Stromal cell of bone marrow (primary cell): ENCODE measurements around the gene HDAC4.

Experiments used
- DNase-seq: peaks from one replicate; pipeline ENCODE4 v3.0.0-alpha.2; 2012; ENCODE audit warnings: low read depth

Gene HDAC4

DNA sequence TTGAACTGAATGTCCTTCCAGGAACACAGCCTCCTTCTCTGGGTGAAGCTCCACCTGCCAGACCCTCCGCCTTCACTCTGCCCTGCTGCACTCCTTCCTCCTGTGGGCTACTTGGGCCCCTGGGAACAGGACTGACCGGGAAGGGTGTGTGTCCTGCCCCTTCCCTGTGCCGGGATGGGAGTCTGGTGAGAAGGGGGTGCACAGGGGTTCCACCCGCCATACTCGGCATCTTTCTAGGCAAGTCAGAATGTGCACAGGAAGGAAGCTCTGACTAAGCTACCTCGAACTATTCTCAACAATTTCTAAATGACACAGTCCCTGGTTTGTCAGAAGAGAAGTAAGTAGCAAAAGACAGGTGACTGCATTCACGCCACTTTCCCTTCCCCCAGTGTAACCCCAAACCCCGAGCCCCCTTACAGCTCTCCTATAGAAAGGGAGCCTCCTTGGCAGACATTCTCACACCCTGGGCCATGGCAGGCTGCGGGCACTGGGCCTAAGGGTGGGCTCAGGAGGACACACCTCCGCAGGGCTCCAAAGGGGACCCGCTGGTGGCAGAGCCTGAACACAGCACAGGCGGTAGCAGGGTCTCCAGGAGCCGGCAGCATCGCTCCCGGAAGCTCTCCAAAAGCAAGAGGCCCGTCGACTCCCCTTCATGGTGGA is 184.1 kb downstream of the HDAC4 start:
- no peak for DNase-seq

DNA sequence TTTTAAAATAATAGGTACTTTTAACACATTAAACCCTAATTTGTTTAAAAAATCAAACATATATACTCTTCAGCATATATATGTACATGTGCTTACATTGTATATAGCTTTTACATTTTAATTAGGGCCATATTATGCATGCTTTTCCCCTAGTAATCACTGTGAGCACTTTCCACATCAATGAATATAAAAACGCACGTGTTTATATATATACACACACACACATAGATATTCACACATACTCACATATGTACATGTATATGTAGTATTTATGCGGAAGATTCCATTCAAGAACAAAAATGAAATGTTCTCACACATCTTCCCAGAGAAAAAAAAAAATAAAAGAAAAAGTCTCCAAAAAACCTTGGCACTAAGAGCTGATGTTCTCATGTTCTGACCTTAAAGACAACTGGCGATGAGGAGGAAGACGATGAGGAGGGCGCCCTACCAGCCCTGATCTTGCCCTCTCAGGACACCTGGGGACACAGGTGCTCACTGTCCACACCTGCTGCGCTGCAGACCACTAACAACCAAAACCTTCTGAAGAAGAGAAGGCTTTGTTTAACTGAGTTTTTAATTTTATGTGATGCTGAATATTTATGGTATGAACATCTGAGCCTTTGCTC is 184.7 kb downstream of the HDAC4 start:
- DNase-seq = no peak

DNA sequence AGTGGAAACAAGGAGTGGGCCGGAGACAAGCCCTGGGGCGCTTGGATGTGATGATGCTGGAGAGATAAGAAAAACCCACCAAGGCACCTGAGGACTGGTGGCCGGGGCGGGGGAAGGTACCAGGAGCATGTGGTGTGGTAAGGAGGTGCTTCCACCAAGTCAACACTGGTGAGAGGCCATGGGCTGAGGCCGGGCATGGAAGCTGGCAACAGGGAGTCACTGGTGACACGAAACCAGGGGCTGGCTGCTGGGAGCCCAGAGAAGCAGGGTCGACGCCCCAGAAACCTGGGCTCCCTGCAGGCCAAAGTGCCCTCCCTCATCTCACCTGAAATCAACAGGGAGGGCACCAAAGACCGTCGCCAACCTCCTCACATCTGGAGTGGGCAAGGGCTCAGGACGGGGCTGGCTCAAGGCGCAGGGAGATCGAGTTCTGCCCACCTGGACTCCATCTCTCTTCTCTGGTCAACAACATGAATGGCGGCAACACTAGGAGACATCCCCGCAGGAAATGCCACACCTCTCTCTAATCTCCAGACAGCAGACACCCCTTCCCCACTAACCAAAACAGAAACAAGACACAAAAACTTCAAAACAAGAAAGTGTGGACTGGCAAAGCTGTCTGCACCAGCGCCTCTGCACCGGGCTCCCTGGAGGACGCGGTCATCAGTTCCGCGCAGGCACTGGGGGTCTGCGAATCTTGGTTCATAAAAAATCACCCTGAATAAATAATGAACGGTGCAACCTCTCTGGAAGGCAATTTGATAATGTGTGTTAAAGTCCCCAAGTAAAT is 185.5 kb downstream of the HDAC4 start:
- DNase-seq = no peak

DNA sequence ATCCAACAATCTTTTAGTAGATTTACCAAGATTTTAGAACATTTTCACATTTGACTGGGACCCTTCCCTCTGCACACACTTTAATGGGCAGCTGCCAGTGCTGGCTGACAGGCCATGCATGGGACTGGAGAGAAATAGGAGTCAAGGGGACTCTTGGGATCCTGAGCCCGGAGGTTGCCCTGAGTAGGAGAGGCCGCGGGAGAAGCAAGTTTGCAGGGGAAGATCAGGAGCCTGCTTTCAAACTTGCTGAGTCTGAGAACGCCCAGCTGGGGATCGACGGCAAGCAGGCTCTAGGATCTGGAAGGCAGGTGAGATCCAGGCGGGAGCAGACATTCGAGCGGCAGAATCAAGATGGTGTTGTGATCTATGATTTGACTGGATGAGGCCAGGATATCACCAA is 186.1 kb downstream of the HDAC4 start:
- DNase-seq = no peak

DNA sequence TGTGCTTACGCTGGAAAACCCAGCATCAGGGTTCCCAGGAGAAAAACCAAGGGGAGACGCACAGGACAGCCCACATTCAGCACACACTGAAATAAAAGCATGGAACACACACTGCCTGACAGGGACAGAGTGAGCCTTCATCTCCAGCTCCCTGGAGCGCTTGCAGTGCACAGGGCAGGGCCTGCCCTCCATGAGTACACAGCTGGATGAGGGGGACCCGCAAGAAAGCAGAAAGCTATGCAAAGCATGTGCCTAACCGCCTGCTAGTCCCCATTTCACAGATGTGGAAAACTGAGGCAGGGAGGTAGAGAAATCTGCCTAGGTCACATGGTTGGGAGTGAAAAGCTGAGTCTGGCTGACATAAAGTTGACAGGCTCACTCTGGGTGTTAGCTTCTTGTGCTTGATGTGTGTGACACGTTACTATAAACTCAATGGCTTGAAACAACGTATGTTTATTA is 187.1 kb downstream of the HDAC4 start:
- DNase-seq = no peak

DNA sequence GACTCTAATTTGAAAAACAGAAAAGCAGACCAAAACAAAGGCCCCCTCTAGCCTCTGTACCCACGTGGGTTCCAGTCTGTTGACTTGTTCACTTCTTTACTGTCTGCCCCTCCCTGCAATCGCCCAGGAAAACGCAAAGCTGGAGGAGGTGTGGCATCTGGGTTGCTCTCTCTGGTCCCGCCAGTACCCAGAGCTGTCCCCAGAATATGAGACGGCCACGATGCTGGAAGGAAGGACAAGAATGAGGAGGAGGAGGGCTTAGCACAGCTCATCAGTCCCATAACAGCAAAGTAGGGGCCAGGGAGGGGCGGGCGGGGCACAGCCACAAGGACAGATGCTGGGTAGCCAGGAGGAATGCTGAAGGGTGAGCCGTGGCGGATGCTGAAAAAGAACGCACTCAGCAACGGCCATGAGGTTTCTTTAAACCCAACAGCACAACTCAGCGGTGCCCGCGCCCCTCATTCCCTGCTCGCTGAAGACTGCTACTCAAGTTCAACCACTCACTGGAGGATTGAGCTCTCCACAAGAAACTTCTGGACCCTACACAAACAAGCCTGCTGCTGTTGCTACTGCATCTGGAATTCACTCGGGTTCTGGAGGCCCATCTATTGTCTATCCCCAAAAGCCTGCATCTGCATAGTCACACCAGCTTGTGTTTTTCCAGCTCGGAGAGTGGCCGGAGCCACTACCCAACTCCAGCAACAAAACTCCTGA is 187.7 kb downstream of the HDAC4 start:
- no peak for DNase-seq

DNA sequence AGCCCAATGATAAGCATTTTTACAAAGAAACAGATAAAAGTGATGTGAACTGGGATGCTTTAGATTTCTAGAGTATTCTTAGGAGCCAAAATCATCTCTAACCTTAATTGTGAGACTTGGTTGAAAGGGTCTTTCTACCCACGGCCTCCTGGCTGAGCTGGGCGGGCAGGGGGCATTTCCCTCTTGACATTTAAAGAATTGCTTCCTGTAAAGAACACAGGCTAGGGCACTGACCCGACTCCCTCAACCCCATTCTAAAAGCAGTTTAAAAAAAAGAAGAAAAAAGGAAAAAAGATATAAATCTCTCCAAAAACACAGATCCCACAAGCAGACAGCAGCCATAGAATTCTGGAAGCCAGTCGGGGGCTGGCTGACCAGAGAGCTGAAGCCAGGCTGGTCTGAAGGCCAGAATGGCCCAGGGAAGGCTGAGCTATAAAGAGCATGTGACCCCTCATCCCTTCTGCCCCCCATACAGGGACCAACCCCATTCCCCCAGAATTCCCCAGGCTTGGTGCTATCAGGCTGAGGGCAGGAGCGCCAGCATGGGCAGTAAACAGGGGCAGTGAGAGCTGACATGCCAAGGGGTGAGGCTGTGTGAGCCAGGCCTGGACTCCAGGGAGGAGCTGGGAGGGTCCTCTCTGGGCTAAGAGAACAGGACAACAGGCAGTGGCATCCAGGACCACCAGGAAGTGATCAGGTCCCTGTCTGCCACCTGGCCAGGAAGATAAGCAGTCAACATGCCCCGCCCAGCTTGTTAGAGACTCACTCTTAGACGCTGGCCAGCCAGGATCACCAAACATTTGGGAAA is 188.5 kb downstream of the HDAC4 start:
- DNase-seq = no peak

DNA sequence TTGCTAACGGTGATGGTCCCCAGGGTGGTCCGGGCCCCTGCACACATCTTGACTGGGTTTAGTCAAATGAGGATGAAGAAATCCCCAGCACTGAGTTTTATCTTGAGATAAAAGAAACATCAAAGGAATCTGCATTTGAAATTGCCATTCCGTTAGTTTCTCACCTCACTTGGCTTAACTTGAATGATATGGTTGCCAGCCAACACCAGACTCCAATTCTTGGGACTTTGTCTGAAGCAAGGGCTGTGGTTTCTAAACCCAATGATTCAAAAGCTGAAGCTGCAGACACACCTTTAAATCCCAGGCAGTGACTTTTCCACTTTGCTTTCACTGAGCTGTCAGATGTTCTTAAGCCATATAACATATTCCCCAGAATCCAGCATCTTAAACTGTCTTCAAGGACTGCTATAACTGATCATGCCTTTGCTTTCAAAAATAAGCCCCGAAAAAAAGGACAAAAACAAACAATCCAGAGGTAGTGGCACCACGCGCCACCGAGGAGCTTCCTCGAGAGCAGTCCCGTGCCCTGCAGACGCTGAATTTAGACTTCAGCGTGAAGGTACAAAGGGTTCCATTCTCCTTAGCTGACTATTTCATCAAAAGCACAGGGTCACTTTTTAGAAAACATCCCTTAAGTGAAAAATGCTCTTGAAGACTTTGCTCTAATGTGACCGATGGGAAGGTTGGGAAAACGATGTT is 189.3 kb downstream of the HDAC4 start:
- no peak for DNase-seq

DNA sequence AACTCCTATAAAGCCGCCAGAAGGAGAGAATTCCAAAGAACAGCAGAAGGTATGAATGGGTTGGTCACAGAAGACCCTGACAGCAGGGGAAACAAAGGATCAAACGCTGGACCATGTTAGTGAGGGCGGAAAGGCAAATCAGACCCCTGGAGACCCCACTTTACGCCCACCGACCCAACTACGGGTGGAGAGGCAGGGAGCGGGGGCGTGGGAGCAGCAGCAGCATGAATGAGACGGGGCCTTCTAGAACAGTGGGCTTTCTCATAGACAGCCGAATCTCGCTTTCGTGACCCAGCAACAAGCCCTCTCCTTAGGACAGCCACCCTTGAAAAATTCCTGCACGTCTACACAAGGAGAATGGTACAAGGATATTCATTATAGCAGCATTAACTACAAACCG is 191.0 kb downstream of the HDAC4 start:
- DNase-seq = no peak

DNA sequence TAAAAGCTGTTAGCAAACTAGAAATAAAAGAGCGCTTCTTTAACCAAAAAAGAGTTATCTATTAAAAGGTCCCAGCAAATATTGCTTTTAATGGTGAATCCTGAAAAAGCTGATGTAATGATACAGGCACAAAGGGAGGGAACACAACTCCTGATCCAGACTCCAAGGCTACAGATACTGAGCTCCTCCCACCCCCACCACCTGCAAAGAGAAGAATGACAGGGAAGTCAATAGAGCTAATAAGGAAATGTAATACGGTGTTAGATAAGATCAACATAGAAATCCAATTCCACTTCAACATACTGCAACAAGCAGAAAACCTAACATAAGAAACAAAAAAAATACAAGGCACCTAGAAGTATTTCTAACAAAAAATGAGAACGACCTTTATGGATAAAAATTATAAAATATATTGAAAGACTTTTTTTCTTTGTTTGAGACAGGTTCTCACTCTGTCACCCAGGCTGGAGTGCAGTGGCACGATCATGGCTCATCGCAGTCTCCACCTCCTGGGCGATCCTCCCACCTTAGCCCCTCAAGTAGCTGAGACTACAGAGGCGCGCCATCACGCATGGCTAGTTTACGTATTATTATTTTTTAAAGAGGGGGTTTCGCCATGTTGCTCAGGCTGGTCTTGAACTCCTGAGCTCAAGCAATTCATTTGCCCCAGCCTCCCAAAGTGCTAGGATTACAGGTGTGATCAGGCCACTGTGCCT is 192.2 kb downstream of the HDAC4 start:
- no peak for DNase-seq

DNA sequence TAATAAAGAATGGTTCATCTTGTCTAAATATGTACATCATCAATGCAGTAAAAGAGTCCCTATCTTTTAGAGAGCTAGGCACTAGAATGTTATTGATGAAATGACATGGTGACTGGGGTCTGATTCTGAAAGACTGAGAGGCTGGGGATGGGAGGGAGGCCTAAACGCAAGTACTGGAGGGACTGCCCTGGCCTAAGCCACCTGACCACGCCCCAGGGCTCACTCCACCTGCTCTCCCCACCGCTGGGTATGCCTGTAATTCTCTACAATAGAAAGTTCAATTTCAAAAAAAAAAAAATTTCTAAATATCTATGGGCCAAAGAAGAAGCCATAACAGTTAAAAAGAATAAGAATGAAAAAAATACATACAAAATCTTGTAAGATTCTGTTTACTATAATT is 194.0 kb downstream of the HDAC4 start:
- DNase-seq = no peak

DNA sequence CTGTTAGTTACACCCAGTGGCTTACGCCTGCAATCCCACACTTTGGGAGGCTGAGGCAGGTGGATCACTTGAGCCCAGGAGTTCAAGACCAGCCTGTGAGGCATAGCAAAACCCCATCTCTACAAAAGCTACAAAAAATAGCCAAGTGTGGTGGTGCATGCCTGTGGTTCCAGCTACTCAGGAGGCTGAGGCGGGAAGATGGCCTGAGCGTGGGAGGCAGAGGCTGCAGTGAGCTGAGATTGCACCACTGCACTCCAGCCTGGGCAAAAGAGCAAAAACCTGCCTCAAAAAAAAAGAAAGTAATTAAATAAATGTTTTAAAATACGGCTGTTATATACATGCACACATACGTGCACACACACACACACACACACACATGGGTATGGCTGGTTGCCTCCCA is 194.8 kb downstream of the HDAC4 start:
- DNase-seq = no peak

DNA sequence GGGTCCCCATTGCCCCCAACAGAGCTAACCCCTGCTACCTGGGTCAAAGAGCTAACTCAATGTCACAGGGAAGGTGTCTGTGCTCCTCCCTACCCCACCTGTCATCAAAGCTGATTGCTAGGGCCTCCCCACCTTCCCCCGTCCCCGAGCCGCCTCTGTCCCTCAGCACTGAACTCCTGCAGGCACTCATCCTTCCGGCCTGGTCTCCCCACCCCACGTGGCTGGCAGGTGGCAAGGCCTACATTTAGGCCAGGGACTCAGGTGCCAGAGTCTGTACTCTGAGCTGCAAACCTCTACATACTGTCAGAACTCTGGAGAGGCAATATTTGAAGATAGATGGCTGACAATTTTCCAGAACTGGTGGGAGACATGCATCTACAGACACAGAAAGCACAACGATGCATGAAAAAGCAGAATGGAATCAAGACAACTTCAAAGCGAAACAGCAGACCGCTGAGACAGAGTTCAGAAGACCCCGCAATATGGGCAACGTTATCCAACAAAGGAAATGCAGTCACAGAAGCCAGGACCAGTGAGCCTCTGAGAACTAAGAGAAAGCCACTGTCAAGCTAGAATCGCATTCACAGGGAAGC is 195.8 kb downstream of the HDAC4 start:
- DNase-seq = no peak

DNA sequence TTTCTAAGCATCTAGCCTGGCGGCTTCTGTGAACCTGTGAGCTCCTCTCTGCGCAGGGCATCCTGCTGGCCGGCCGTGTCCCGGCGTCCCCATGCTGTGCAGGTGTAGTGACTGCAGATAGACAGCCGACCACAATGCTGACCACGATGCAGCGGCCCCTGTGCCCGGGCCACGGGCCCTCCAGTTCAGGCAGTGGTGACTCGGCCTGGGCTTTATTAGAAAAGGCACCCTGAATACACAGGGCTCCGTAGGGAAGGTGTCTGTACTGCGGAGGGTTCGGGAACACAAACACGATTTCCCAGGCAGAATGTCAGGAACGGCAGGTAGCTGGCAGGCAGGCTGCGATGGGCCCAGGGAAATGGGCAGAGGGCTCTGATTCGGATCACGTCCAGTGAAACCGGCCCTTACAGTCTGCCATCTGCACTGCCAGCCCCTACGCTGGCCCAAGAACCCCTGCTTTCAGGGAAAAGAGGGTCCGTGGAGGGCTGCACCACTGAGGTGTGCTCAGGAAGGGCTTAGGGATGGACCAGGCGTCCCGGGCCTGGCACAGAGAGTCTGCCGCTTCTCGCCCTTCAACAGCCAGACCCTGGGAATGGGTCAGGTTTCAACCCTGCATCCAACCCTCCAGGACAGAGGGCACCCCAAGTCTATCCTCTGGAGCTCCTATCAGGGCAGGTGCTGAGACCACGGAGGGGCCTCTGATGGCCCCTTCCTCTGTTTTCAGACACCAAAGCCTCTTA is 196.5 kb downstream of the HDAC4 start:
- no peak for DNase-seq

DNA sequence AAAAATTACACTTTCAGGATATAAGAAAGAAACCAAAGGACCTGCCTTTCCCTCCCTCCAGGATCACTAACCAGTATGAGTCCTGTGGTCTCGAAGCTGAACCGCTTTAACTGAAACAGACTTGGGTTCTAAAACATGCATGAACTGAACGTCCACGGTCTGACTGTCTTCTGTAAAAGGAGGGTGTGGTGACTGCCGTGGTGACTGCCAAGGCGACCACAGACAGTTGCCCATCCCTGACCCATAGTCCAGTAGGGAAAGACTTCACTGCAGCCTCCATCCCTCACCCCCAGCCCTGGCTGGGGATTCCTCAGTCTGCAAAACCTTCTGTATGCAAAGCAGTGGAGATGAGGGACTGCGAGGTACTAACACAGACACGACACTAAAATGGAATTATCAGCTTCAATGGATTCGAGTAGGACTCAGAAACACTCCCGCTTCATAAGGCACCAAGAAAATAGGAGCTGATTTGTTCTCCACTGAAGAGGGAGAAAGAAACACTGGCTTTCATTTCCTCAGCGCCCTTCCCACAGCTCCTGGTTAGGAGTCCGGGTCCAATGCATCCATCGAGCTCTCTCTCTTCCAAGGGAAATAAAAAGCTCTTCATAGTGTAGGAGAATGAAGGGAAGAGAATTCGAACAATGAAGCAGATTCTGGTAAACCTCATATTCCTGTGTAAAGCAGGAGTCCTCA is 197.2 kb downstream of the HDAC4 start:
- no peak for DNase-seq

DNA sequence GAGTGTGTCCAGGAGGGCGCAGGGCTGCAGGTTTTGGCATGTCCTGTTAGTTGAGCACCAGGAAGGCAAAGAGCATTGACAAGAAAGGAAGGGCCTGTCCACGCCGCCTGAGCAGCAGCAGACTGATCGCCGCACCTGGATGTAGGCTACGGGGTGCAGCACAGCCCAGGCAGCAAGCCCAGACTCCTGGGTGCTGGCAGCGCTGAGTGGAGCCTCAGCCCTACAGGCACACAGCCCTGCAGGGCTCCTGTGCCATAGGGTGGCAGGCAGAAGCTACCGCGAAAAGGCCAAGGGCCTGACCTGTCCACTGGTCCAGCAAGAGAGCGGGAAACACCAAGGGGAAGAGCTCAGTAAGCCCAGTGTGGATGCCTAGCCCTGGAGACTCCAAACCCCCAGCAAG is 198.0 kb downstream of the HDAC4 start:
- no peak for DNase-seq

DNA sequence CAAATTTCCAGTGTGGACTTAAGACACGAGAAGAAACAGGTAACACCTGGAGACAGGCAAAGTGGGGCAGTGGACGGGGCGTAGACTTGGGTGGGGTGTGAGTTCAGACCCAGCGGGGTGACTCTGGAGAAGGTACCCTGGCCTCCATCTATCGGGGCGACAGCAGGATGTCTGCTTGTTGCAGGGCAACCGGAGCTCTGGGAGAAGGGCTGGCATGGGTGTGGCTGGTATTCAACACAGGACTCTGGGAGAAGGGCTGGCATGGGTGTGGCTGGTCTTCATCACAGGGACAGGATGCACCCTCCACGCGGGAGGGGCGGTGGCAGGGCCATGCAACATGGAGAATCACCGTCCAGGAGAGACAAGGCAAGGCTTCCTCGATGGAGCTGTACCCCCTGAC is 198.5 kb downstream of the HDAC4 start:
- no peak for DNase-seq

DNA sequence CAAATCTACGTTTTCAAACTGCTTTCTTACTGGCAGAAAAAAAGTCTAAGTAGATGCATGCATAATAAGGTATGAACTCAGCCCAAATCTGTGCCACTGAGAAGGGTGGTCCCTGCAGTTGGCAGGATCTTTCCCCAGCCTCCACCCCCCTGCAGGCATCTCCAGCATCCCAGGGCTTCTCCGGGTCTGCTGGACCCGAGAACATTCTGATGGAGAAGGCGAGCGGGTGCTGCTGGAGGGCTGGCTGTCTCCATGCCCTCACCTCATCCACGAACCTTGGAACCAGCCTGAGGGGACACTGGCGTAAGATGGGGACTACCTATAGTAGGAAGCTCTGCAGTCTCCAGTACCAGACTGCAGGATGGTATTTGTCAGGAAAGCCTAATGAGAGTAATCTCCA is 198.9 kb downstream of the HDAC4 start:
- DNase-seq = no peak

DNA sequence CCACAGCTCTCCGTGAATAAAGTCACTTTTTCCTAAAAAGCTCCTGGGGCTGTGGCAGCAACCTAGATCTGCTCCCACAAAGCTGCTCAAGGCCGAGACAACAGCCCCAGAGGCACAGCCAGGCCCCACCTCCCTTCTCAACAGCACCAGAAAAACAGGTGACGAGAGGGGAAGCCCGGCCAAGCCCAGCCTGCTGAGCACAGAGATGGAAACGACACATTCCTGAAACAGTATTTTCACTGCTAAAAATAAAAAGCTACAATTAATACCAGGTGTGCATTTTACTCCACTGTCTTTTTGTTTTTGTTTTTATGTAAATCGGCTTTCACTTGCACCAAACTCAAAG is 199.3 kb downstream of the HDAC4 start:
- no peak for DNase-seq
